Activated naive CD8-positive, alpha-beta T cell treated with anti-CD3 and anti-CD28 coated beads for 36 hours (primary cell): Measurements from ENCODE around the gene ZNF768. TPM values are rescaled to one million over a fixed set of nuclear protein-coding genes. Genes with fewer than 3 reads are reported as not detected.
"Not testable (repeated sequence)": the region's sequence is repeated elsewhere in the genome, so short reads cannot be mapped to it uniquely, and the experiment has no call there.

Experiments
- DNase-seq: peaks from one replicate; pipeline ENCODE4 v3.0.0; 2021
- H3K27ac Mint-ChIP-seq: one replicate; pipeline ENCODE4 v1.8.0; 2022; ENCODE audit warnings: mild to moderate bottlenecking, moderate library complexity, mixed read lengths
- H3K27me3 Mint-ChIP-seq: one replicate; pipeline ENCODE4 v1.8.0; 2022; ENCODE audit warnings: mild to moderate bottlenecking, mixed read lengths
- H3K36me3 Mint-ChIP-seq: one replicate; pipeline ENCODE4 v1.8.0; 2021; ENCODE audit warnings: mild to moderate bottlenecking, mixed read lengths
- H3K4me1 Mint-ChIP-seq: one replicate; pipeline ENCODE4 v1.8.0; 2021; ENCODE audit warnings: mixed read lengths
- H3K4me3 Mint-ChIP-seq: one replicate; pipeline ENCODE4 v1.8.0; 2022; ENCODE audit warnings: mild to moderate bottlenecking, moderate library complexity, mixed read lengths
- H3K9me3 Mint-ChIP-seq: one replicate; pipeline ENCODE4 v1.8.0; 2022; ENCODE audit warnings: mixed read lengths
- total RNA-seq, 2 experiments: library from RNA; stranded (reverse); gene quantifications; one replicate each; pipeline ENCODE4 v1.2.3, GENCODE V29; 2021

Gene ZNF768
- total RNA-seq, 2 experiments from 2014 or later: 11.4 to 11.8 TPM

- no peak overlapping the region for H3K27ac Mint-ChIP-seq
- H3K27me3 Mint-ChIP-seq: no peaks in the 10 kb centered on the region
- H3K36me3 Mint-ChIP-seq: peaks cover 6% of the 10 kb centered on the region
- H3K4me1 Mint-ChIP-seq: no peaks in the 10 kb centered on the region
- H3K4me3 Mint-ChIP-seq: no peak overlapping the region
- no peak for DNase-seq
- no peaks in the 10 kb centered on the region for H3K9me3 Mint-ChIP-seq
Measured at GRCh38 chr16:30543067-30543466, 16.7 kb upstream of the ZNF768 start.

GRCh38 chr16:30541502-30542329 is 15.3 kb upstream of the ZNF768 start:
- DNase-seq: no peak
- Mint-ChIP-seq H3K27ac (no peak overlapping the region), H3K9me3 (no peaks in the 10 kb centered on the region), H3K27me3 (no peaks in the 10 kb centered on the region), H3K4me3 (no peak overlapping the region), H3K4me1 (peaks cover 10% of the 10 kb centered on the region), H3K36me3 (peaks cover 20% of the 10 kb centered on the region)

DNA sequence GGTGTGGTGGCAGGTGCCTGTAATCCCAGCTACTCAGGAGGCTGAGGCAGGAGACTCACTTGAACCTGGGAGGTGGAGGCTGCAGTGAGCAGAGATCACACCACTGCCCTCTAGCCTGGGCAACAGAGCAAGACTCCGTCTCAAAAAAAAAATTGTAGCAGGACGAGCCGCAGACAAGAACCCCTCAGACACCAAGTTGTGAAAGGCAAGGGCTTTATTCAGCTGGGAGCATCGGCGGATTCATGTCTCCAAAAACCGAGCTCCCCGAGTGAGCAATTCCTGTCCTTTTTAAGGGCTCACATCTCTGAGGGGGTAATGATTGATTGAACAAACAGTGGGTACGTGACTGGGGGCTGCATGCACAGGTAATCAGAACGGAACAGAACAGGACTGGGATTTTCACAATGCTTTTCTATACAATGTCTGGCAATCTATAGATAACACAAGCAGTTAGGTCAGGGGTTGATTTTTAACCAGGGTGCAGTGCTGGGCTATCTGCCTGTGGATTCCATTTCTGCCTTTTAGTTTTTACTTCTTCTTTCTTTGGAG is 14.6 kb upstream of the ZNF768 start:
- not testable (repeated sequence) for H3K27me3 Mint-ChIP-seq, H3K4me3 Mint-ChIP-seq, DNase-seq, H3K9me3 Mint-ChIP-seq, H3K27ac Mint-ChIP-seq
- Mint-ChIP-seq H3K4me1 (peaks cover 17% of the 10 kb centered on the region), H3K36me3 (peaks cover 25% of the 10 kb centered on the region)

DNA sequence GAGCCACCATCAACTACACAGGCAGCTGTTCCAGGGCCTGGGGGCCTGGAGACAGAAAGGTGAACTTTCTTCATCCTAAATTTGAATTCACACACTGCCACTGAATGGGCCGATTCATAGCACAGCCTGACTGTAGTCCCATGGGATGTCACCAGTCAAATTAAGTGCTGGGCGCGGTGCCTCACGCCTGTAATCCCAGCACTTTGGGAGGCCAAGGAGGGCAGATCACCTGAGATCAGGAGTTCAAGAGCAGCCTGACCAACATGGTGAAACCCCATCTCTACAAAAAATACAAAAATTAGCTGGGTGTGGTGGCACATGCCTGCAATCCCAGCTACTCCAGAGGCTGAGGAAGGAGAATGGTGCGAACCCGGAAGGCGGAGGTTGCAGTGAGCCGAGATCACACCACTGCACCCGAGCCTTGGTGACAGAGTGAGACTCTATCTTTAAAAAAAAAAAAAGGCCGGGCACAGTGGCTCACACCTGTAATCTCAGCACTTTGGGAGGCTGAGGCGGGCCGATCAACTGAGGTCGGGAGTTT is 13.7 kb upstream of the ZNF768 start:
- not testable (repeated sequence) for H3K4me3 Mint-ChIP-seq, DNase-seq, H3K27me3 Mint-ChIP-seq, H3K27ac Mint-ChIP-seq, H3K9me3 Mint-ChIP-seq
- H3K36me3 Mint-ChIP-seq: peaks cover 28% of the 10 kb centered on the region
- H3K4me1 Mint-ChIP-seq: peaks cover 17% of the 10 kb centered on the region

GRCh38 chr16:30539000-30539964 is 12.9 kb upstream of the ZNF768 start:
- H3K27me3 Mint-ChIP-seq: no peaks in the 10 kb centered on the region
- H3K4me1 Mint-ChIP-seq: peaks cover 17% of the 10 kb centered on the region
- H3K4me3 Mint-ChIP-seq: no peak overlapping the region
- H3K9me3 Mint-ChIP-seq: no peaks in the 10 kb centered on the region
- no peak overlapping the region for H3K27ac Mint-ChIP-seq
- no peak for DNase-seq
- peaks cover 31% of the 10 kb centered on the region for H3K36me3 Mint-ChIP-seq

DNA sequence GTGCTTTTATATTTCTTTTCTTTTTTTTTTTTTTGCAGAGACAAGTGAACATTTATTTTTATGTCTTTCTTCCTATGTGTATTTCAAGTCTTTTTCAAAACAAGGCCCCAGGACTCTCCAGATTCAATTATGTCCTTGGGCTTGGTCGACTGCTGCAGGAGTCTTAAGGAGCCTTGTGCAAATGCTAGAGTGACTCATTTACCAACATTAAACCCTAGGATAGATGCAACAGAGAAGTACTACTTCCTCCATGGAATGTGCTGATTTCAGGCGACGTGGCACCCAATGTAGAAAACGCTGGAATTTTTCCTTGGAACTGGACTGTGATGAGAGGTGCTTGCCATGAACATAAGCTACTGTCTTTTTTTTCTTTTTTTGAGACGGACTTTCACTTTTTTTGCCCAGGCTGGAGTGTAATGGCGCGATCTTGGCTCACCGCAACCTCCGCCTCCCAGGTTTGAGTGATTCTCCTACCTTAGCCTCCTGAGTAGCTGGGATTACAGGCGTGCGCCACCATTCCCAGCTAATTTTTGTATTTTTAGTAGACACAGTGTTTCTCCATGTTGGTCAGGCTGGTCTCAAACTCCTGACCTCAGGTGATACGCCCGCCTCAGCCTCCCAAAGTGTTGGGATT is 10.1 kb upstream of the ZNF768 start:
- H3K27me3 Mint-ChIP-seq, H3K9me3 Mint-ChIP-seq, DNase-seq: not testable (repeated sequence)
- Mint-ChIP-seq H3K4me1 (peaks cover 22% of the 10 kb centered on the region), H3K27ac (peak overlapping the region; percentile 99), H3K4me3 (peak overlapping the region; percentile 98), H3K36me3 (peaks cover 36% of the 10 kb centered on the region)

- peaks cover 36% of the 10 kb centered on the region for H3K36me3 Mint-ChIP-seq
- H3K4me1 Mint-ChIP-seq: peaks cover 24% of the 10 kb centered on the region
Measured at GRCh38 chr16:30535777-30536190, 9.4 kb upstream of the ZNF768 start.

GRCh38 chr16:30535106-30535776 is 8.9 kb upstream of the ZNF768 start:
- DNase-seq: no peak
- peaks cover 36% of the 10 kb centered on the region for H3K36me3 Mint-ChIP-seq
- H3K4me1 Mint-ChIP-seq: peaks cover 28% of the 10 kb centered on the region
- peak overlapping the region; percentile 99 for H3K27ac Mint-ChIP-seq
- peak overlapping the region; percentile 98 for H3K4me3 Mint-ChIP-seq
- no peaks in the 10 kb centered on the region for H3K9me3 Mint-ChIP-seq
- H3K27me3 Mint-ChIP-seq: no peaks in the 10 kb centered on the region

More at GRCh38 chr16:30535777-30536190, 9.4 kb upstream of the ZNF768 start:
- Mint-ChIP-seq H3K27me3 (no peaks in the 10 kb centered on the region), H3K27ac (peak overlapping the region; percentile 99), H3K9me3 (no peaks in the 10 kb centered on the region), H3K4me3 (peak overlapping the region; percentile 98)
- peak; percentile 70 for DNase-seq

GRCh38 chr16:30534368-30535105 is 8.2 kb upstream of the ZNF768 start, which contains the start of gene ZNF747:
TSS of gene ZNF747 (minus strand) at chr16:30534858. CDS start at chr16:30534679, 179 bp downstream.
- H3K27me3 Mint-ChIP-seq: no peaks in the 10 kb centered on the region
- peaks cover 32% of the 10 kb centered on the region for H3K4me1 Mint-ChIP-seq
- peak within 1 kb of the TSS; percentile 99 for H3K27ac Mint-ChIP-seq
- H3K9me3 Mint-ChIP-seq: no peaks in the 10 kb centered on the region
- peaks cover 36% of the 10 kb centered on the region for H3K36me3 Mint-ChIP-seq
- peak within 1 kb of the TSS; percentile 98 for H3K4me3 Mint-ChIP-seq
- peak; percentile 93 for DNase-seq

GRCh38 chr16:30533748-30534367 is 7.5 kb upstream of the ZNF768 start:
- Mint-ChIP-seq H3K4me1 (peaks cover 35% of the 10 kb centered on the region), H3K36me3 (peaks cover 36% of the 10 kb centered on the region), H3K9me3 (no peaks in the 10 kb centered on the region), H3K27me3 (no peaks in the 10 kb centered on the region), H3K4me3 (peak overlapping the region; percentile 98), H3K27ac (peak overlapping the region; percentile 99)
- peak; percentile 24 for DNase-seq

DNA sequence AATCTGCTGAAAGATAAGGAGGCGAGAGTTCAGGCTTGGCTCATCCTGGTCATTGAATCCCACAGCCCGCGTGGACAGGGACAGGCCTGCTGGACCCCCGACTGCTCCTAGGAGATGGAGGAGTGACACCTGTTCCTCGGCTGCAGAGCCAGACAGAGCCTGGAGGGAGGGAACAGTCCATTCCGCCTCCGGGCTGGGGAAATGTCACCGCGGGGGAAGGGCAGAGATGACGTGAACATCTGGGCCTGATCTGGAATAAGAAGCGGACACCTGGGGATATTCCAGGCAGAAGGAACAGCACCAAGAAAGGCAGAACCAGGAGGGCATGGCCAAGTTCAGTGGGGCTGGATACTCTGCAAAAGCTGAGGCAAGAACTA is 6.8 kb upstream of the ZNF768 start:
- Mint-ChIP-seq H3K4me3 (peak overlapping the region; percentile 81), H3K36me3 (peaks cover 32% of the 10 kb centered on the region), H3K9me3 (no peaks in the 10 kb centered on the region), H3K27me3 (no peaks in the 10 kb centered on the region), H3K27ac (peak overlapping the region; percentile 88), H3K4me1 (peaks cover 35% of the 10 kb centered on the region)
- DNase-seq: no peak

DNA sequence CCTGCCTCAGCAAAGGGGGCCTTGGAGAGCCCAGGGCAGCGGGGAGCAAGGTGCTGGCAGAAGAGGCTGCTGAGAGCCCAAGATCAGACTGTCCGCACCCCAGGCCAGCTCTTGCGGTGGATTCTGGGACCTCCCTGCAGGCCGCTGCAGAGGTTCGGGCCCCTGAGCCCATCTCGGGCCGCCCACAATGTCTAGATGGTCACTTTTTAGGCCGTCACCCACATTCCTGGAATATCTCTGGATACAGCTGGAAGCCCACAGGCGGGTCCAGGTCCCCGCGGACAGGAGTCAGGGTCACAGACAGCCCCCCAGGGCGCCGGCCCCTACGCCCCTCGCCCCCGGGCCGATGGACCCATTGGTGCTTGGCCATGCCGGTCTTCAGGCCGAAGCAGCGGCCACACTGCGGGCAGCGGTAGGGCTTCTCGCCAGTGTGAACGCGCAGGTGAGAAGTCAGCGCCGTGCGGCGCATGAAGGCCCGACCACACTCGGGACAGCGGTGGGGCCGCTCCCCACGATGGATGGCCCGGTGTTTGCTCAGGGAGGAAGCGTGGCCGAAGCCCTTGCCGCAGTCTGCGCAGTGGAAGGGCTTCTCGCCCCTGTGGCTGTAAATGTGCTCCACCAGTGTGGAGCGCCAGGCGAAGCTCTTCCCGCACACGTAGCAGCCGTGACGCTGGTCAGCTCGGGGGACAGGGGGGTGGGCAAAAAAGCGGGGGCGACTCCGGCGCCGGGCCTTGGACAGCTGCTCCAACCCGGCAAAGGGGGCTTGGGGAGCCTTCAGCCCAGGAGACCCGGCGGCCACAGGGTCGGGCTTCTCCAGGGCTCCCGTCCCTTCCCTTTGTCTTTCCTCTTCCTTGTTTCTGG is 6.1 kb upstream of the ZNF768 start:
- DNase-seq: no peak
- H3K27me3 Mint-ChIP-seq: no peaks in the 10 kb centered on the region
- peak overlapping the region; percentile 81 for H3K4me3 Mint-ChIP-seq
- H3K27ac Mint-ChIP-seq: peak overlapping the region; percentile 88
- H3K9me3 Mint-ChIP-seq: no peaks in the 10 kb centered on the region
- peaks cover 26% of the 10 kb centered on the region for H3K36me3 Mint-ChIP-seq
- peaks cover 35% of the 10 kb centered on the region for H3K4me1 Mint-ChIP-seq
